ENCODE measurements around the gene NCLN.
"Not testable (repeated sequence)": the region's sequence is repeated elsewhere in the genome, so short reads cannot be mapped to it uniquely, and the experiment has no call there.

Gene NCLN

DNA sequence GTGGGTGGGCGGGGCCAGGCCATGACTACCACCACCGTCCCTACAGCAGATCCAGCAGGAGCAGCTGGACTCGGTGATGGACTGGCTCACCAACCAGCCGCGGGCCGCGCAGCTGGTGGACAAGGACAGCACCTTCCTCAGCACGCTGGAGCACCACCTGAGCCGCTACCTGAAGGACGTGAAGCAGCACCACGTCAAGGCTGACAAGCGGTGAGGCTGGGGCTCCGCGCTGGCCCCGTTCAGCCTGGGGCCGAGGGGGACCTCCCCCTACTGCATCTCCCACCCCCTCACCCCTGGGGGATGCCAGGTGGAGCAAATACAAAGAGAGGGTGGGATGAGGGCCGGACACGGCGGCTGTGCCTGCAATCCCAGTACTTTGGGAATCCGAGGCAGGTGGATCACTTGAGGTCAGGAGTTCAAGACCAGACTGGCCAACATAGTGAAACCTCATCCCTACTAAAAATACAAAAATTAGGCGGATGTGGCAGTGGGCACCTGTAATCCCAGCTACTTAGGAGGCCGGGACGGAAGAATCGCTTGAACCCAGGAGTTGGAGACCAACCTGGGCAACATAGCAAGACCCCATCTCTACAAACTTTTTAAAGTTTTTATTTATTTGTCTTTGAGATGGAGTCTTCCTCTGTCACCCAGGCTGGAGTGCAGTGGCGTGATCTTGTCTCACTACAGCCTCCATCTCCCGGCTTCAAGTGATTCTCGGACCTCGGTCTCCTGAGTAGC is 20.7 kb downstream of the NCLN start:
- intact Hi-C loops (cut with micrococcal nuclease) = no loop called here
- H3K27me3 Mint-ChIP-seq = no peaks in the 10 kb centered on the region
- no peak overlapping the region for H3K4me3 Mint-ChIP-seq
- peaks cover 80% of the 10 kb centered on the region for H3K36me3 Mint-ChIP-seq (ENCODE audit: low read depth)
- no peaks in the 10 kb centered on the region for H3K9me3 Mint-ChIP-seq
- peaks cover 10% of the 10 kb centered on the region for H3K4me1 Mint-ChIP-seq (ENCODE audit: low read depth)
- H3K27ac Mint-ChIP-seq = no peak overlapping the region

DNA sequence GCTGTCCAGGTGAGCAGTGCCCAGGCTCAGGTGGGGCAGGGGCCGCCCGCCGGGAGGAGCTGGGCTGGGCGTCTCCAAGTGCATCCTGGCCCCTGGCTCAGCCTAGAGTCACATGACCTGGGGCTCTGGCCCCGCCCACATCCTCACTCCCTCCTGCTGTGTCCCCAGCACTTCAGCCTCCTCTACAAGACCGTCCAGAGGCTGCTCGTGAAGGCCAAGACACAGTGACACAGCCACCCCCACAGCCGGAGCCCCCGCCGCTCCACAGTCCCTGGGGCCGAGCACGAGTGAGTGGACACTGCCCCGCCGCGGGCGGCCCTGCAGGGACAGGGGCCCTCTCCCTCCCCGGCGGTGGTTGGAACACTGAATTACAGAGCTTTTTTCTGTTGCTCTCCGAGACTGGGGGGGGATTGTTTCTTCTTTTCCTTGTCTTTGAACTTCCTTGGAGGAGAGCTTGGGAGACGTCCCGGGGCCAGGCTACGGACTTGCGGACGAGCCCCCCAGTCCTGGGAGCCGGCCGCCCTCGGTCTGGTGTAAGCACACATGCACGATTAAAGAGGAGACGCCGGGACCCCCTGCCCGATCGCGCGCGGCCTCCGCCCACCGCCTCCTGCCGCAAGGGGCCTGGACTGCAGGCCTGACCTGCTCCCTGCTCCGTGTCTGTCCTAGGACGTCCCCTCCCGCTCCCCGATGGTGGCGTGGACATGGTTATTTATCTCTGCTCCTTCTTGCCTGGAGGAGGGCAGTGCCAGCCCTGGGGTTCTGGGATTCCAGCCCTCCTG is 21.9 kb downstream of the NCLN start:
- peaks cover 68% of the 10 kb centered on the region for H3K36me3 Mint-ChIP-seq (ENCODE audit: low read depth)
- peaks cover 10% of the 10 kb centered on the region for H3K4me1 Mint-ChIP-seq (ENCODE audit: low read depth)
- no peak overlapping the region for H3K27ac Mint-ChIP-seq
- no peaks in the 10 kb centered on the region for H3K9me3 Mint-ChIP-seq
- intact Hi-C loops (cut with micrococcal nuclease) = no loop called here
- H3K27me3 Mint-ChIP-seq = no peaks in the 10 kb centered on the region
- no peak overlapping the region for H3K4me3 Mint-ChIP-seq

DNA sequence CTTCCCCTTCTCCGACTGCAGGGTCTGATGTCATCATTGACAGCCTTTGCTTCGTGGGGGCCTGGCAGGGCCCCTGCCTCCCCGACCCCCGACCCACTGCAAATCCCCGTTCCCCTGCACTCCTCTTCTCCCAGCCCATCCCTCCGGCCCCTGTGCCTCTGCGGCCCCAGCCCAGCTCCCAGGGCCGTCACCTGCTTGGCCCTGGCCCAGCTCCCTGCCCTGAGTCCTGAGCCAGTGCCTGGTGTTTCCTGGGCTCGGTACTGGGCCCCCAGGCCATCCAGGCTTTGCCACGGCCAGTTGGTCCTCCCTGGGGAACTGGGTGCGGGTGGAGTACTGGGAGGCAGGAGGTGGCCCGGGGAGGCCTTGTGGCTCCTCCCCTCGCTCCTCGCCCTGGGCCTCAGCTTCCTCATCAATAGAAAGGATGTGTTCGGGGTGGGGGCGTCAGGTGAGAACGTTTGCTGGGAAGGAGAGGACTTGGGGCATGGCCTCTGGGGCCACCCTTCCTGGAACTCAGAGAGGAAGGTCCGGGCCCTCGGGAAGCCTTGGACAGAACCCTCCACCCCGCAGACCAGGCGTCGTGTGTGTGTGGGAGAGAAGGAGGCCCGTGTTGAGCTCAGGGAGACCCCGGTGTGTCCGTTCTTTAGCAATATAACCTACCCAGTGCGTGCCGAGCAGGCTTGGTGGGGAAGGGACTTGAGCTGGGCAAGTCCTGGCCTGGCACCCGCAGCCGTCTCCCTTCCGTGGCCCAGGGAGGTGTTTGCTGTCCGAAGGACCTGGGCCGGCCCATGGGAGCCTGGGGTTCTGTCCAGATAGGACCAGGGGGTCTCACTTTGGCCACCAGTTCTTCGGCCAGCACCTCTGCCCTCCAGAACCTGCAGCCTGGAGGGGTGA is 22.8 kb downstream of the NCLN start:
- no peak overlapping the region for H3K27ac Mint-ChIP-seq
- H3K4me3 Mint-ChIP-seq = no peak overlapping the region
- no peaks in the 10 kb centered on the region for H3K27me3 Mint-ChIP-seq
- peaks cover 59% of the 10 kb centered on the region for H3K36me3 Mint-ChIP-seq (ENCODE audit: low read depth)
- peaks cover 10% of the 10 kb centered on the region for H3K4me1 Mint-ChIP-seq (ENCODE audit: low read depth)
- H3K9me3 Mint-ChIP-seq = no peaks in the 10 kb centered on the region
- intact Hi-C loops (cut with micrococcal nuclease) = no loop called here

DNA sequence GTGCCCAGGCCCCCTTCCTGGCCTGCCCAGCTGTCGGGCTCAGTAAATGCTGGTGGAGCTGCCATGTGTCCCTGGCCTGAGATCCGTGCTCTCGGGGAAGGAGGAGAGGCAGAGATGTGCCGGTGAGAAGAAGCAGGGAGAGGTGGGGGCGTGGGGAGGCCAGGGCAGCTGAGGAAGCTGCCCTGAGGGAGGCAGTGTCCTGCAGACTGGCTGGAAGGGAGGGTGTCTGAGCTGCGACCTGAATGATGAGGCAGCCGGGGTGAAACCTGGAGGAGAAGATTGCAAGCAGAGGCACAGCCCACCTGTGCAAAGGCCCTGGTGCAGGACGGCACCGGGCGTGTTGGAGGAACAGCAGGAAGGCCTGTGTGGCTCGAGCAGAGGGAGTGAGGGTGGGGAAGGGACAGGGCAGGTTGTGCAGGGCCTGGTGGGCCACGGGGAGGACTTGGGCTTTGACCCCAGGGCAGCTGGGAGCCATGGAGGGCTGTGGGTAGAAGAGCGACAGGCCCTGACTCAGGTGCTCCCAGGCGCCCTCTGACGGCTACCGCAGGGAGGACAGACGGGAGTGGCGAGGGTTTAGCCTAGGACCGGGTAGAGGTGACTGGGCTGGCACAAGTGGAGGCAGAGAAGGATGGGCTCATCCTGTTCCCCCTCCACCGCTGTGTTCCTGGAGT is 24.8 kb downstream of the NCLN start:
- peaks cover 10% of the 10 kb centered on the region for H3K4me1 Mint-ChIP-seq (ENCODE audit: low read depth)
- H3K36me3 Mint-ChIP-seq (ENCODE audit: low read depth) = peaks cover 39% of the 10 kb centered on the region
- intact Hi-C loops (cut with micrococcal nuclease) = no loop called here
- H3K27ac Mint-ChIP-seq = no peak overlapping the region
- H3K27me3 Mint-ChIP-seq = no peaks in the 10 kb centered on the region
- H3K9me3 Mint-ChIP-seq = no peaks in the 10 kb centered on the region
- no peak overlapping the region for H3K4me3 Mint-ChIP-seq

DNA sequence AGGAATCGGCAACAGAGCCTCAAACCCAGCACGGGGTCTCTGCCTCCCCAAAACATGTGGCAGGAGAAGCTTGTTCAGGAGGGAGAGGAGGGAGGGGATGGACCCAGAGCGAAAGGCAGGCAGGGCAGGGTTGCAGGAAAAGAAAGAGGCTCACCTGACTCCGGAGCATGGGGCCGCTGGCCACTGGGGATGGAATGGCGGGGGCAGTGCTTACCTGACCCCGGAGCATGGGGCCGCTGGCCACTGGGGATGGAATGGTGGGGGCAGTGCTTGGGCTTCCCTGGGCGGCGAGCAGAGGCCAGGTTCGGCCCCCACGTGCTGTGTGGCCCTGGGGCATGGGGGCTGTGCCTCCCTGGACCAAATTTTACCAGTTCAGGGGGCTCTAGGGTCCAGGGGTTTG is 25.5 kb downstream of the NCLN start:
- no peaks in the 10 kb centered on the region for H3K27me3 Mint-ChIP-seq
- peaks cover 35% of the 10 kb centered on the region for H3K36me3 Mint-ChIP-seq (ENCODE audit: low read depth)
- intact Hi-C loops (cut with micrococcal nuclease) = no loop called here
- H3K9me3 Mint-ChIP-seq = no peaks in the 10 kb centered on the region
- peaks cover 10% of the 10 kb centered on the region for H3K4me1 Mint-ChIP-seq (ENCODE audit: low read depth)
- no peak overlapping the region for H3K27ac Mint-ChIP-seq
- no peak overlapping the region for H3K4me3 Mint-ChIP-seq

DNA sequence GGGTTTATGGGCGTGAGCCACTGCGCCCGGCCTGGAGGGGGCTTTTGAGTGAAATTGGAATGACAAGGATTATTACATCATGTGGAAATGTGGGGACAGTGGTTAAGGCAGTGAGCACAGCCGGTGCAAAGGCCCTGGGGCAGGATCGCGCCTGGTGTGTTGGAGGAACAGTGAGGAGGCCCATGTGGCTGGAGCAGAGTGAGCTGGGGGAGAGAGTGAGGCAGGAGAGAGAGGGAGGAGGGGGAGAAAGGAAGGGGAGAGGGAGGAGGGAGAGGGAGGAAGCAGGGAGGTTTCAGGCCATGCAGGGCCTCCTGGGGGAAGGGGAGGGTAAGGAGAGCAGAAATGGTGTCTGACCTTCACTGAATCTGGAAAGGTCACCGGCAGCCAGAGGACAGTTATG is 27.4 kb downstream of the NCLN start:
- Mint-ChIP-seq H3K27me3 (no peaks in the 10 kb centered on the region), H3K9me3 (no peaks in the 10 kb centered on the region), H3K36me3 (ENCODE audit: low read depth) (peaks cover 15% of the 10 kb centered on the region), H3K4me3 (no peak overlapping the region), H3K27ac (no peak overlapping the region), H3K4me1 (ENCODE audit: low read depth) (peaks cover 6% of the 10 kb centered on the region)
- intact Hi-C loops (cut with micrococcal nuclease) = no loop called here

DNA sequence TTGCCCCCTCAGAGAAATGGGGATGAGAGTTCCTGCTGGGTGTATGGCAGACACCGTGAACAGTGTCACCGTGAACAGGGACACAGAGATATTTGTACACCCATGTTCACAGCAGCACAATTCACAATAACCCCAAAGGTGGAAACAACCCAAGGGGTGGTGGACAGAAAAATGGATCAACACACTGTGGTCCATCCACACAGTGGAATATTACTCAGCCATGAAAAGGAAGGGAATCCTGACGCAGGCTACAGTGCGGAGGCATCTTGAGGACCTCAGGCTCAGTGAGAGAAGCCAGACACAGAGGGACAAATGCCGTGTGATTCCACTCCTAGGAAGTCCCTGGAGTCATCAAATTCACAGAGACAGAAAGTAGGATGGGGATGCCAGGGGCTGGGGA is 31.1 kb downstream of the NCLN start:
- H3K36me3 Mint-ChIP-seq (ENCODE audit: low read depth) = no peaks in the 10 kb centered on the region
- H3K9me3 Mint-ChIP-seq = no peaks in the 10 kb centered on the region
- intact Hi-C loops (cut with micrococcal nuclease) = no loop called here
- H3K27ac Mint-ChIP-seq = no peak overlapping the region
- H3K27me3 Mint-ChIP-seq = peaks cover 5% of the 10 kb centered on the region
- H3K4me3 Mint-ChIP-seq = no peak overlapping the region
- H3K4me1 Mint-ChIP-seq (ENCODE audit: low read depth) = no peaks in the 10 kb centered on the region

DNA sequence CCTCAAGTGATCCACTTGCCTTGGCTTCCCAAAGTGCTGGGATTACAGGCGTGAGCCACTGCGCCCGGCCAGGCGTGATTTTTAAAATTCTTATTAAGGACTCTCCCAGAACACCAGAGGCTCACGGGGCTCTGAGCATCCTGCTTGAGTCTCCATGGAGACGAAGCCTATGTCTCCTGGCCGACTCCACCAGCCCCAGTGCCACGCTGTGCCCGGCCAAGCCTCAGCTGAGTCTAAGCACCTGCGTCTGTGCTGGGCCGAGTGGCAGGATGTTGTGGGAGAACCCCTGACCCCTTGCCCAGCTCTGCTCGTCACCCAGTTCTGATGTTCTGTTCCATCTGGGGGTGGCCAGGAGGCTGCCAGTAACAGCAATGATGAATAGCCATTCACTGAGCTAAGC is 34.8 kb downstream of the NCLN start:
- H3K27ac Mint-ChIP-seq = no peak overlapping the region
- H3K4me3 Mint-ChIP-seq = no peak overlapping the region
- intact Hi-C loops (cut with micrococcal nuclease) = no loop called here
- no peaks in the 10 kb centered on the region for H3K4me1 Mint-ChIP-seq (ENCODE audit: low read depth)
- no peaks in the 10 kb centered on the region for H3K9me3 Mint-ChIP-seq
- no peaks in the 10 kb centered on the region for H3K36me3 Mint-ChIP-seq (ENCODE audit: low read depth)
- peaks cover 26% of the 10 kb centered on the region for H3K27me3 Mint-ChIP-seq

DNA sequence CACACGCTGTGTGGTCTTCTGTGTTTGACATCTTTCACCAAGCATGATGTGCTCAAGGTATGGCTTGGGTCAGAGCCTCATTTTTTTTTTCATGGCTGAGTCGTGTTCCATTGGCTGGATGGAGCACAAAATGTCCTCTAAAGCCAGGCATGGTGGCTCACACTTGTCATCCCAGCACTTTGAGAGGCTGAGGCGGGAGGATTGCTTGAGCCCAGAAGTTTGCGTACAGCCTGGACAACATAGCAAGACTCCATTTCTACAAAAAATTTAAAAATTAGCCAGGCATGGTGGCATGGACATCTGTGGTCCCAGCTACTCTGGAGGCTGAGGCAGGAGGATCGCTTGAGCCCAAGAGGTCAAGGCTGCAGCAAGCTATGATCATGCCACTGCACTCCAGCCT is 35.8 kb downstream of the NCLN start:
- peaks cover 36% of the 10 kb centered on the region for H3K27me3 Mint-ChIP-seq
- H3K4me1 Mint-ChIP-seq (ENCODE audit: low read depth); H3K27ac Mint-ChIP-seq; H3K9me3 Mint-ChIP-seq; intact Hi-C loops (cut with micrococcal nuclease); H3K4me3 Mint-ChIP-seq; H3K36me3 Mint-ChIP-seq (ENCODE audit: low read depth): not testable (repeated sequence)

DNA sequence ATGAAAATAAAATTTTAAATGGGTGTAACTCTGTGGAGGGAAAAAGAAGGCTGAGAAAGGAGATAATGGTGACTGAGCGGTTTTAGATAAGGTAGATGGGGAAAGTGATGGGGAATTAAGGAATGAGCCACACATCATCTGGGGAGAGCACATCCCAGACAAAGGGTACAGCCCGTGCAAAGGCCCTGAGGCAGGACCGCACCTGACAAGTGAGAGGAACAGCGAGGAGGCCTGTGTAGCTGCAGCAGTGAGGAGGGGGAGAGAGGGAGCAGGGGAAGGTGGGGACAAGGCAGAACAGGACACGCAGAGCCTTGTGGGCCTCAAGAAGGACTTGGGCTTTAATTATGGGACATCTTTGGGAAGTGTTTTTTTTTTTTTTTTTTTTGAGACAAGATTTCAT is 37.0 kb downstream of the NCLN start:
- intact Hi-C loops (cut with micrococcal nuclease) = no loop called here
- peaks cover 48% of the 10 kb centered on the region for H3K27me3 Mint-ChIP-seq
- H3K27ac Mint-ChIP-seq = no peak overlapping the region
- H3K4me3 Mint-ChIP-seq = no peak overlapping the region
- no peaks in the 10 kb centered on the region for H3K9me3 Mint-ChIP-seq
- no peaks in the 10 kb centered on the region for H3K36me3 Mint-ChIP-seq (ENCODE audit: low read depth)
- H3K4me1 Mint-ChIP-seq (ENCODE audit: low read depth) = no peaks in the 10 kb centered on the region

DNA sequence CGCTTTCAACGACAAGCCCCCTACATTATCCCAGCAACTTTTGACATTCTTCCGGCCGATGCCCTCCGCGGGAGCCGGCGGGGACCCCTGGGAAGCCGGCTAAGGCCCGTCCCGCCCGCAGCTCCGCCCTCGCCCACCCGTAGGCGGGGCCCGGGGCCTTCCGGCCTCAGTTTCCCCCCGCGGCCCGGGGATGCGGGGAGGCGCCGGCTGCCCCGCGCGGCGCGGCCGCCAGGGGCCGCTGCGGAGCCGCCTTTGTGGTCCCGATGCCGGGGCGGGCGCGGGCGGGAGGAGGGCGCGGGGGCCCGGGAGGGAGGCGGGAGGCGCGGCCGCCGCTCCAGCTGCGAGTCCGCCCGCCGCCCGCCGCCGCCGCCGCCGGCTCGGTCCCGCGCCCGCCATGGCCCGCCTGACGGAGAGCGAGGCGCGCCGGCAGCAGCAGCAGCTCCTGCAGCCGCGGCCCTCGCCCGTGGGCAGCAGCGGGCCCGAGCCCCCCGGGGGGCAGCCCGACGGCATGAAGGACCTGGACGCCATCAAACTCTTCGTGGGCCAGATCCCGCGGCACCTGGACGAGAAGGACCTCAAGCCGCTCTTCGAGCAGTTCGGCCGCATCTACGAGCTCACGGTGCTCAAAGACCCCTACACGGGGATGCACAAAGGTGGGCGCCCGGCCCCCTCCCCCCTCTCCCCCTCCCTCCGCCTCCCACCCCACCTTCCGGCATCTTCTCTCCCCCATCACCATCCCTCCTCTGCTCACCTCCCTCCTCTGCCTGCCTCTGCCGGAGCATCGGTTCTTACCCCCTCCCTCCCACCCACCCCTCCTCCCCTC is 38.8 kb downstream of the NCLN start, which contains the start of gene CELF5:
Gene CELF5, plus strand, starts transcription at position 316 of the 823 bp plus-strand sequence. Its CDS starts 79 bp downstream, at position 395.
- Mint-ChIP-seq H3K36me3 (ENCODE audit: low read depth) (no peaks in the 10 kb centered on the region), H3K9me3 (no peaks in the 10 kb centered on the region), H3K4me1 (ENCODE audit: low read depth) (no peaks in the 10 kb centered on the region), H3K4me3 (peak within 1 kb of the TSS; percentile 23), H3K27ac (no peak within 1 kb of the TSS), H3K27me3 (peaks cover 54% of the 10 kb centered on the region)
- intact Hi-C loops (cut with micrococcal nuclease) = no loop called here

DNA sequence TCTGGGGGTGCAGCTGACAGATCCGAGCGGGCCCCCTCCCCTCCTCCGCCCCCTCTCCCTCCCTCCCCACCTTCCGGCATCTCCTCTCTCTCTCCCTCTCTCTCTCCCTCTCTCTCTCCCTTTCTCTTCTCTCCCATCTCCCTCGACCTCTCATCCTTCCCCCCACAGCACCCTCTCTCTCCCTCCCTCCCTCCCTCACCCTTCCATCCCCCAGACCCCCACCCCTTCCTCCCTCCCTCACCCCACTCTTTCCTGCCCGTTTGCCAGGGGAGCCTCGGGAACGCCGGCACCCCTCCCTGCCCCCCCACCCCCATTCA is 39.4 kb downstream of the NCLN start:
- Mint-ChIP-seq H3K27ac (no peak overlapping the region), H3K9me3 (no peaks in the 10 kb centered on the region), H3K4me1 (ENCODE audit: low read depth) (no peaks in the 10 kb centered on the region), H3K4me3 (peak overlapping the region; percentile 23), H3K36me3 (ENCODE audit: low read depth) (no peaks in the 10 kb centered on the region), H3K27me3 (peaks cover 54% of the 10 kb centered on the region)
- intact Hi-C loops (cut with micrococcal nuclease) = no loop called here

DNA sequence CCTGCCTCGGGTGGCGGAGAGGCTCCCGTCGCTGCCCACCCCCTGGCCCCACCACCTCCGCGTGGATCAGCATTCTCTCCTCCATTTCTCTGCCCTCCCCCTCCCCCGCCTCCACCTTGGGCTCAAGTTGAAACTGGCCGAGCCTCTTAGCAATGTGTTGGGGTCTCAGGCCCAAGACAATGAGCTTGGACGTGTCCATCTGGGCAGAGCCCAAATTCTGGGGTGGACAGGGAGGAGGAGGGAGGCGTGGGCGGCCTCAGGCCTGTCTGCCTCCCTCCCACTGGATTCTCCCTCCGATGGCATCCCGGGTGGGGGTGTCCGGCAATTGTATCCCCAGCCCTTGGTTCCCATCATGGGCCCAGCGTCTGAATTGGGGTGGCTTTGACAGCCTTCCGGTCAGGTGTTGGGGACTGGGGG is 40.0 kb downstream of the NCLN start:
- Mint-ChIP-seq H3K9me3 (no peaks in the 10 kb centered on the region), H3K4me1 (ENCODE audit: low read depth) (no peaks in the 10 kb centered on the region), H3K36me3 (ENCODE audit: low read depth) (no peaks in the 10 kb centered on the region), H3K4me3 (no peak overlapping the region), H3K27ac (no peak overlapping the region), H3K27me3 (peaks cover 54% of the 10 kb centered on the region)
- intact Hi-C loops (cut with micrococcal nuclease) = no loop called here
